ENCODE data around the gene GLDC. TPM values are rescaled to one million over a fixed set of nuclear protein-coding genes. Genes with fewer than 3 reads are reported as not detected.

The GLDC gene
- total RNA-seq, 1 donor from 2014 or later, result 0.25 TPM

GRCh38 chr9:6687180-6687579 is 41.7 kb upstream of the GLDC start:
- TF ChIP-seq CTCF (IDR thresholded peaks at IDR 0.05), result no peak
- H3K27ac Mint-ChIP-seq (ENCODE audit: unreplicated experiment), result no peak overlapping the region
- peaks cover 2% of the 10 kb centered on the region for H3K36me3 Mint-ChIP-seq (ENCODE audit: low read depth)
- no peak overlapping the region for H3K4me3 Mint-ChIP-seq (ENCODE audit: unreplicated experiment)
- no peak for DNase-seq (ENCODE audit: low spot score)
- no peaks in the 10 kb centered on the region for H3K27me3 Mint-ChIP-seq (ENCODE audit: low read depth)
- H3K4me1 Mint-ChIP-seq (ENCODE audit: low read depth), result peaks cover 19% of the 10 kb centered on the region
- no peaks in the 10 kb centered on the region for H3K9me3 Mint-ChIP-seq (ENCODE audit: low read depth)

DNA sequence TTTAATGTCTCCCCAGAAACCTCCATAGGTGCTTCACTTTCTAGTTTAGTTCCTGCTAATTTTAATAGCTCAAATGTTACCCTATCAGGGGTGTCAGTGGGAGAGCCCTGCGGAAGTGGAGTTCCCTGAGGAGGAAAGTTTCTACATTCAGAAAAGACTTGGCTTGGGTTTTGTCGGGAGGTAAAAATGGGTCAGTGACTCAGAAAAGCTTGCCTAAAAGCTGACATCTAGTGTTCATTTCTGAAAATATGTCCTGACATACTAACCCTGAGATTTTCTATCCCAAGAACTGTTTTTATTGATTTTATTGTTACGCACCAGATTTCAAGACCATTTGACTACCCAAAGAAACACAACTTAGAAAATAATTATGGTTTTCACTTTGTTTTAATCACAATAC is 40.9 kb upstream of the GLDC start:
- H3K36me3 Mint-ChIP-seq (ENCODE audit: low read depth), result peaks cover 2% of the 10 kb centered on the region
- peak overlapping the region; percentile 76 for H3K27ac Mint-ChIP-seq (ENCODE audit: unreplicated experiment)
- peaks cover 19% of the 10 kb centered on the region for H3K4me1 Mint-ChIP-seq (ENCODE audit: low read depth)
- H3K9me3 Mint-ChIP-seq (ENCODE audit: low read depth), result no peaks in the 10 kb centered on the region
- H3K27me3 Mint-ChIP-seq (ENCODE audit: low read depth), result no peaks in the 10 kb centered on the region
- no peak overlapping the region for H3K4me3 Mint-ChIP-seq (ENCODE audit: unreplicated experiment)
- TF ChIP-seq CTCF (IDR thresholded peaks at IDR 0.05), result peak; percentile 74
- no peak for DNase-seq (ENCODE audit: low spot score)

DNA sequence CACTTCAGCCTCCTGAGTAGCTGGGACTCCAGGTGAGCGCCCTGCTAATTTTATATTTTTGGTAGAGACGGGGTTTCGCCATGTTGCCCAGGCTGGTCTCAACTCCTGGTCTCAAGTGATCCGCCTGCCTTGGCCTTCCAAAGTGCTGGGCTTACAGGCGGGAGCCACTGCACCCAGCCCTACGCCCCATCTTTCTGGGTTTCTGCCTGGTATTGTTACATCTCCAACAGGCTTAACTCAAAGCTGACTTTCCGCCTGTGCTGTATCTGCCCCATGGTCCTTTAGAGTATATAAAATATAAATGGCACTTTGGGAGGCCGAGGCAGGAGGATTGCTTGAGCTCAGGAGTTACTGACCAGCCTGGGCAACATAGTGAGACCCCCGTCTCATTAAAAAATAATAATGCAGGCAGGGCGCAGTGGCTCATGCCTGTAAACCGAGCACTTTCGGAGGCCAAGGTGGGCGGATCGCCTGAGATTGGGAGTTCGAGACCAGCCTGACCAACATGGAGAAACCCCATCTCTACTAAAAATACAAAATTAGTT is 36.5 kb upstream of the GLDC start:
- peaks cover 26% of the 10 kb centered on the region for H3K4me1 Mint-ChIP-seq (ENCODE audit: low read depth)

DNA sequence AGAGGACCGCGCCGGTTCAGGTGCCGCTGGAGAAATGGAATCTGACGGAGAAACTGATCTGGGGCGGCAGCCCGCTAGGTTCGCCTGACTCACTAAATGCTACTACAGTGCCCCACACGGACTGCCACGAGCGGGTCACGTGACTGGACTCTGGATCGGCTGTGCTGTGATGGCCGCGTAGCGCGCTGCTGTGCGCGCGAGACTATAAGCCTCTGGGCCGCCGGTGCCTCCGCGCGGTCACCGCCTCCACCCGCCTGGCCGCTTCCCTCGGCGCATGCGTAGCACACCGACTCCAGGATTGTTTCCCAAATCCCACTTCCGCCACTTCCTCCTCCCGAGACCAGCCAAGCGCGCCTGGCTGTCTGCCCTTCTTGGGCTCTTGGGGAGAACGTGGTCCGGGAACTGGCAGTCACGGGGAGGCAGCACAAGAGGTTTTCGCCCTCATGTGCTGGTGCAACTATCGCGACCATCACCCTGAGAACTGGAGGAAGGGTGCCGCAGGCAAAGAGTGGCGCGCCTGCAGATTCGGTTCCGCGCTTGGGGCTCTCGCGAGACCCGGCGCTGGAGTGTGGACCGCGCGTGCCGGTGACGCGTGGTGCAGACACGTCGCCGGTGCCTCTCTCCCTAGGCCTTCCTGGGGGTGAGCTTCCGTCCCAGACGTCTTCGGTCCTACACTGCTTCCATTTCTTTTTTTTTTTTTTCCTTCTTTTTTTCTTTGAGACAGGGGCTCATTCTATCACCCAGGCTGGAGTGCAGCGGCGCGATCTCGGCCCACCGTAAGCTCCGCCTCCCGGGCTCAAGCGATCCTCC is 35.8 kb upstream of the GLDC start:
- DNase-seq (ENCODE audit: low spot score), result peak; percentile 97
- no peaks in the 10 kb centered on the region for H3K27me3 Mint-ChIP-seq (ENCODE audit: low read depth)
- TF ChIP-seq CTCF (IDR thresholded peaks at IDR 0.05), result no peak
- H3K9me3 Mint-ChIP-seq (ENCODE audit: low read depth), result no peaks in the 10 kb centered on the region
- H3K4me3 Mint-ChIP-seq (ENCODE audit: unreplicated experiment), result peak overlapping the region; percentile 94
- peak overlapping the region; percentile 100 for H3K27ac Mint-ChIP-seq (ENCODE audit: unreplicated experiment)
- peaks cover 2% of the 10 kb centered on the region for H3K36me3 Mint-ChIP-seq (ENCODE audit: low read depth)
- H3K4me1 Mint-ChIP-seq (ENCODE audit: low read depth), result peaks cover 23% of the 10 kb centered on the region

More for the DNA sequence above, 36.5 kb upstream of the GLDC start:
- H3K27me3 Mint-ChIP-seq (ENCODE audit: low read depth), result no peaks in the 10 kb centered on the region
- peak overlapping the region; percentile 100 for H3K27ac Mint-ChIP-seq (ENCODE audit: unreplicated experiment)
- H3K9me3 Mint-ChIP-seq (ENCODE audit: low read depth), result no peaks in the 10 kb centered on the region
- peaks cover 2% of the 10 kb centered on the region for H3K36me3 Mint-ChIP-seq (ENCODE audit: low read depth)
- no peak for DNase-seq (ENCODE audit: low spot score)
- TF ChIP-seq CTCF (IDR thresholded peaks at IDR 0.05), result no peak
- peak overlapping the region; percentile 94 for H3K4me3 Mint-ChIP-seq (ENCODE audit: unreplicated experiment)

DNA sequence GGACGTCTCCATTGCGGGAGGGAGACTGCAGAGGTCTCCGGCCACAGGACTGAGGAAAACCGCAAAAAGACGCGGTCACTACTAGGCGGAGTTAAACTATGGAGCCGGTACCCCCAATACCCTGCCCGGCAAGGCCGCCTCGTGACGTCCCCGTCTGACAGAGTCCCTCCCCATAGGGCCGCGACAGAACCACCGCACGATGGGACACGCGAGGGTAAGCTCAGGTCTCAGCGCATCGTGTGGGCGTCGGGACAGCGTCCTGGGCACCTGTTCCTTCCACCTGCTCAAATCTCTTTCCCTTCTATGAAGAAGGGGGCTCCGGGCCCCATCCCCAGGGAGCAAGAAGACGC is 35.2 kb upstream of the GLDC start:
- Mint-ChIP-seq H3K4me3 (ENCODE audit: unreplicated experiment) (peak overlapping the region; percentile 94), H3K4me1 (ENCODE audit: low read depth) (peaks cover 19% of the 10 kb centered on the region), H3K27ac (ENCODE audit: unreplicated experiment) (peak overlapping the region; percentile 100), H3K27me3 (ENCODE audit: low read depth) (no peaks in the 10 kb centered on the region), H3K9me3 (ENCODE audit: low read depth) (no peaks in the 10 kb centered on the region), H3K36me3 (ENCODE audit: low read depth) (peaks cover 2% of the 10 kb centered on the region)
- TF ChIP-seq CTCF (IDR thresholded peaks at IDR 0.05), result no peak
- peak; percentile 90 for DNase-seq (ENCODE audit: low spot score)

All from chondrocyte (in vitro differentiated cells).